H54 (cell line): ENCODE results near the gene FNDC11.
A peak's percentile ranks its signal among the peaks of the same experiment; 100 is the strongest.

Experiments used
- DNase-seq: peaks from one replicate; pipeline ENCODE4 v3.0.0; 2011; ENCODE audit warnings: low spot score, mixed read lengths; ENCODE audit not compliant: insufficient read length
- FAIRE-seq: peaks from 3 replicates; lab custom pipeline; 2011; peaks lifted over from hg19 to GRCh38; lab: Jason Lieb, UNC
- POLR2A ChIP-seq: IDR thresholded peaks from 2 replicates; pipeline ENCODE4 v1.6.1; 2011; ENCODE audit warnings: low read depth, mild to moderate bottlenecking, low read length

Gene FNDC11

DNA sequence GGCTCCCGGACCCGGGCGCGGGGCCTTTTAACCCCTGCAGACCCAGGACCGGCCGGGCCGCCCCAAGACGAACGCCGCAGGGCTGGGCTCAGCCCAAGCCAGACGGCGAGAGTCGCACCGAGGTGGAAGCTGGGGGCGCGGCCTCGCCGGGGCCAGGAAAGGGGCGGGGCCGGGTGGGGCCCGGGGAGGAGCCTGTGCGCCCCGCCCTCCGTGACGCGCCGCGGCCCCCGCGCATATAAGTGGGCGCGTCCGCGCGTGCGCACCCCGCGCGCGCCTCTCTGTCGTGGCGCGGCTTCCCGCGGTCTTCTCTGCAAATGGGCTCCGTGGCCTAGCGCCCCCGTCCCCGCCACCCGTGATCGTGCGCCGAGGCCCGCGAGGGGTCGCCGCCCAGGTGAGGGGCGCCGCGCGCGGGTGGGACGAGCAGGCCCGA lies 33.4 kb upstream of the FNDC11 start, which contains the start of gene PPDPF:
Gene PPDPF, plus strand, starts transcription at position 262 of the 430 bp plus-strand sequence. CDS start 544 bp downstream, outside the sequence.
- DNase-seq, result peak; percentile 85
- TF ChIP-seq POLR2A, result peak; percentile 96
- FAIRE-seq, result no peak

DNA sequence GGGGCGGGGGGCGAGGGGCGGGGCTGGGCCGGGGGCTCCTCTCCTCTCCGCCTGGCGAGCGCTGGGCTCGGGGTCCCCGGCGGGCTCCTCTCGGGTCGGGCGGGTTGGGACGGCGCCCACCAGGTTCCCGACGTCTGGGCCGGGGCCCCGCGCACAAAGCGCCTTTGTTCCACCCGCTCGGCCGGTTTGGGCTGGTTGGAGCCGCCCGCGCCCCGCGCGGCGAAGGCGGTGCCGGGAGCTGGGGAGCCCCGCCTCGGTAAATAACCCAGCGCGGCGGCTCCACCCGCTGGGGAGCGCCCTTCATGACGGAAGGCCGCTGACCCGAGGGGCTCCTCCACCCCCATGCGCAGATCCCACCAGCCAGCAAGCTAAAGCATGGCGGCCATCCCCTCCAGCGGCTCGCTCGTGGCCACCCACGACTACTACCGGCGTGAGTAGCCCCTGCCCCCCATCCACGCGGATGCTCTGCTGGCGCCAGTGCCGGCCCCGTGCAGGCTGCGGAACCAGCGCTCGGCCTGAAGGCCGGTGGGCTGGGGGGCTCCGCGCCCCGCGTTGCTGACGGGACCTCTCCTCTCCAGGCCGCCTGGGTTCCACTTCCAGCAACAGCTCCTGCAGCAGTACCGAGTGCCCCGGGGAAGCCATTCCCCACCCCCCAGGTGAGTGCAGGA lies 32.9 kb upstream of the FNDC11 start:
- peak; percentile 75 for DNase-seq
- TF ChIP-seq POLR2A, result no peak
- FAIRE-seq, result no peak

DNA sequence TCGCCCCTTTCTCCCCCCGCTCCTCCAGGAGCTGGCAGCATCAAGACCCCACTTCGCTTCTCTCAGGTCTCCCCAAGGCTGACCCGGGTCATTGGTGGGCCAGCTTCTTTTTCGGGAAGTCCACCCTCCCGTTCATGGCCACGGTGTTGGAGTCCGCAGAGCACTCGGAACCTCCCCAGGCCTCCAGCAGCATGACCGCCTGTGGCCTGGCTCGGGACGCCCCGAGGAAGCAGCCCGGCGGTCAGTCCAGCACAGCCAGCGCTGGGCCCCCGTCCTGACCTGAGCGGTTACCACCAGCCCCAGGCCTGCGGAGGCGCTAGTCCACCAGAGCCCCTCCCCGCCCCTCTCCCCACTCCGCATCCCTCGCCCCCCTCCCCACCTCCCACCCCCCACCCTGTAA lies 32.4 kb upstream of the FNDC11 start:
- FAIRE-seq, result no peak

DNA sequence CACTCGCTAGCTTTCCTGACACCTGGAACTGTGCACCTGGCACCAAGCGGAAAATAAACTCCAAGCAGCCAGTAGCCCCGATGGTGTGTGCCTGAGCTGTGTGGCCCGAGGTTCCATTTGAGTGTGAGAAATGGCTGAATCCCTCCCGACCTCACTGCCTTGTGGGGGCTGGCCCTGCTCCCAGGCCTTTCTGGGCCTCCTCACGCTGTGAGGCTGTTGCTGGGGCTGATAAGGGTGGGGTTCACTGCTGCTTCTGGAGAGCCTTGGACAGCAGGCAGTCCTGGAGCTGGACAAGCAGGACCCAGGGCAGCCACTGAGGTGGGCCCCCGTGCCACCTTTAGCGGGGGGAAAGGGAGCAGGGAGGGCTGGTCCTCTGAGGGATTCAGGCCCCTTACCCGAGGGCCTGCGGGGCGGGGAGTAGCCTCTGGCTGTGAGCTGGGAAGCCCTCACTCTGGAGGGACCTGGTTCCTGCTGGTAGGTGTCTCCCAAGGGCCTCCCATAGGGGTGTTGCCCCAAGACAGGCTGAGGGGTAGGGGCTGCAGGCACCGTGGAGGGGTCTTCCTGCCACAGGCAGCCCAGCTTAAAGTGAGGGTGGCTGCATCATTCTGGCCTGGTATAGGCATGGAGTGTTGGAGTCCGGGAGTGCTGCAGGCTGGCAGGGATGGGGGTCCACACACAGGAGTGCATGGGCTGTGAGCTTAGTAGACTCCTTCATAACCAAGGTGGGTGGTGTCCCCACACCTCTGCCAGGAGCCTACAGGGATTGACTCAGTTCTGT lies 31.7 kb upstream of the FNDC11 start:
- FAIRE-seq (no peak), DNase-seq (no peak)
- no peak for TF ChIP-seq POLR2A

More for the DNA sequence above, 32.4 kb upstream of the FNDC11 start:
- TF ChIP-seq POLR2A, result no peak
- no peak for DNase-seq

DNA sequence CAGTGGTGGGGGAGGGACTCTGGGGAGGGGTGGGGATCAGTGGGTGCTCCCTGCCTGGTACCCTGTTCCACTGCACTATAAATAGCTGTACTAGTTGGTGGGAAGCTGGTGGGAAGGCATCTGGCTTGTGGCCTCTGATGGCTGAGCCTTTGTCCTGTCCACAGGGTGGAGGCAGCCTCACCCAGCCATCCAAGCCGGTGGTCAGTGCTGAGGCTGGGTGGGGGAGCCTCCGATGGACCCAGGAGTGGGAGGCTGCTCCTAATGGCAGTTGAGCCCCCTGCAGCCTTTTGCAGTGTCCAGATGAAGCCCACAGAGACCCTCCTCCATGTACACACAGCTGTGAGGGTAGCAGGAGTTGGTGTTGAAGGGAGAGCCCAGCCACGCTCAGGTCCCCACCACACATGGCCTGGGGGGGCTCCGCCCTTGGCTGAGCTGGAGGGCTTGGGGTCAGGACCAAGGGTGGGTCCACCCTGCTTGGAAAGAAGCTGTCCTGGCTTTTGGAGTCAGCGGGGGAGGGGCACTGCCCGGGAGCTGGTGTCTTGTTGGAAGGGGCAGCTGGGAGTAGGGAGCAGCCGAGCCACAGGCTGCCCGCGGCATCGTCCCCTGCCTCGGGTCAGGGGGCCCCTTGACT lies 30.9 kb upstream of the FNDC11 start:
- FAIRE-seq (no peak), DNase-seq (no peak)
- no peak for TF ChIP-seq POLR2A

DNA sequence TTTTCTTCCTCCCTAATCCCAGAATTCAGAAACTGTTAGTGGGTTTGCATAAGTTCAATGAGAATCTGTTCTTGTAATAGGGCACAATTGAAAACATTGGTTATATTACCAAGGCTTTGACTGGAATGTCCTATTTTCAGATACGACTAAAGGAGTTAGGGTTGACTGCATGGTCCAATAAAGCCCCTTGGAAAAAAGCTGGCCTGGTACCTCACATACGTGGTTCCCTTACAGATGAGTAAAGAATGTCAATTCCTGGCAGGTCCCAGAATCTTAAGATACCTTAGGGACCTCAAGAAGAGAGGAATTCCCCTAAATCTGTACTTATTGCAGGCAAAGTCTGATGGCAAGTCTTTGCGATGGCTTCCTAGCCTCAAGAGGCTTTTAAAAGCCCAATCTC lies 28.8 kb upstream of the FNDC11 start:
- no peak for DNase-seq
- TF ChIP-seq POLR2A, result no peak
- no peak for FAIRE-seq

DNA sequence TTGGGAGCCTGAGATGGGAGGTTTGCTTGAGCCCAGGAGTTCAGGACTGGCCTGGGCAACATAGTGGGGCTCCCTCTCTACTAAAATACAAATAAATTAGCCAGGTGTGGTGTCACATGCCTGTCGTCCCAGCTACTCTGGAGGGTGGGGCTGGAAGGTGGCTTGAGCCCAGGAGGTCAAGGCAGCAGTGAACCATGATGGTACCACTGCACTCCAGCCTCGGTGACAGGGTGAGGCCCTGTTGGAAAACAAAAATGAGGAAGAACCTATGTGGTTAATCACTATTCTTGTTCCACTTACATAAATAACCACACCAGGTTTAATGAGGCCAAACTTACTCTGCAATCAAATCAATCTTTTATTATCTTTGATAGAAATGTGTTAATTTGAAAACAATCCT lies 28.0 kb upstream of the FNDC11 start:
- FAIRE-seq, result no peak
- TF ChIP-seq POLR2A, result no peak
- no peak for DNase-seq

- DNase-seq, result no peak
- FAIRE-seq, result no peak
- TF ChIP-seq POLR2A, result no peak
These were observed 26.8 kb upstream of the FNDC11 start for GRCh38 chr20:63527184-63527583.

DNA sequence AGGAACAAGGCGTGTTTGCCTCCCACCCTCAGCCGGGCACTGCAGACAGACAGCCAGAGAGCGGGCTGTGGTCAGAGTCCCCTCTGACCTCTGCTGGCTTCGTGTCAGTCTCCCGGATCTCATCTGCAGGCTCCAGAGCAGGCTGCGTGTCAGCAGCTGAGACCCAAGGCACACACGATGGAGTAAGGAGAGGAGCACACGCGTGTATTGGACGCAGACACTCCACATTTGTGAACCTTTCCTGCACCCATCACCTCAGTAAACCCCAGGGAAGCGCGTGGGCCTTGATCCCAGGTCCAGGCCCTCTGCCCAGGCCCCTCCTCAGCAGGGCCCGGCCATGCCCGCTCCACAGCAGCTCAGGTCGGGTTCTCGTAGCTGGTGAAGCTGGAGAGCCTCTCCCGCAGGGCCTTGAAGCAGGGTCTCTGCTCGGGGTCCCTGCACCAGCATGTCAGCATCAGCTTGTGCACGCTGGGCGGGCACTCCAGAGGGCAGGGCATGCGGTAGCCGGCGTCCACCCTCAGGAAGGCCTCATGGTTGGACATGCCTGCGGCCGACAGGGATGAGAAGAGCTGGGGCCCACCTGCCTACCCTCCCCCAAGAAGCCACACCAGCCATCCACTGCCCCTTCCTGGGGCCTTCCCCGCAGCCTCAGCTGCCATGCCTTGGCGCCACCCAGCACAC lies 24.6 kb upstream of the FNDC11 start:
- FAIRE-seq, result no peak
- TF ChIP-seq POLR2A, result no peak
- no peak for DNase-seq

DNA sequence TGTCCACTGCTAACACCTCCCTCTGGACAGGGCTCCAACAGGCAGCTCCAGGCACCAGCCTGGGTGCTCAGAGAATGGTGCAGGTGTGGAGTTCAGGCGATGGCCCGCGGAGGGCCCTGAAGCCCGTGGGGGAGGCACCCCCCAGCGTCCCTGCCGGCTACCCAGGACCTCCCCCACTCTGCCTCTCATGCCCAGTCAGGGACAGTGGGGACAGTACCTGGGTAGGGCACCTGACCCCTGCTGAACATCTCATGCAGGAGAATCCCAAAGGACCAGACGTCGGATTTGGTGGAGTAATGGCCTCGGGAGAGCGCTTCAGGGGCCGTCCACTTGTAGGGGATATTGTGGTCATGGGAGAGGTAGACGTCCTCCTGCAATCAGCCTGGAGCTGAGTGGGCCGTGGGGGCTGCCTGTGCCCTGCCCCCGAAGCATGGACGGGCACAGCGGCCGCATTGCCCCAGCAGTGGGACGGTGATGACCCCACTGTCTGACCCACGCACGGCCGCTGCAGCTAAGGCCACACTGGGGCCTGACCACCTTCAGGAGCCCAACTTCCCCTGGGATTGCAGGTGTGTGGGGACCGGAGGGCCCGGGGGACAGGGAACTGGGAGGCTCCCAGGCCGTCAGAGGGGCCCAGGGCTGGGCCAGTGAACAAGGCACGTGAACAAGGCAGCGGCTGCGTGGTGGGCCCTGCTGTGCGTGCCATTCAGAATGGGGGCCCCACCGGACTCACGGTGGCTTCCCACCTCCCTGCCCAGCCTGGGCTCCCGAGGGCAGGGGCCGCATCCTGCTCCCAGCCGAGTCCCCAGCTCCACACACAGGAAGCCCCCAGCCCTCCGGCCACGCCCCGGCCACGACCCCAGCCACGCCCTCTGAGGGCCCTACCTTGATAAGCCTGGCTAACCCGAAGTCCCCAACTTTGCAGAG lies 23.8 kb upstream of the FNDC11 start:
- FAIRE-seq, result no peak
- no peak for TF ChIP-seq POLR2A
- no peak for DNase-seq

GRCh38 chr20:63530788-63531160 lies 23.2 kb upstream of the FNDC11 start:
- DNase-seq, result no peak
- TF ChIP-seq POLR2A, result no peak
- no peak for FAIRE-seq

- FAIRE-seq (no peak), DNase-seq (no peak)
- TF ChIP-seq POLR2A, result no peak
These were observed 22.1 kb upstream of the FNDC11 start for GRCh38 chr20:63531686-63532448.

- FAIRE-seq, result no peak
- no peak for TF ChIP-seq POLR2A
These were observed 21.4 kb upstream of the FNDC11 start for GRCh38 chr20:63532449-63532971.

More at GRCh38 chr20:63532449-63532971, 21.4 kb upstream of the FNDC11 start:
- DNase-seq, result no peak
